Measurements from ENCODE around the gene DFFA.
A peak's percentile ranks its signal among the peaks of the same experiment; 100 is the strongest.
"Not testable (repeated sequence)": the region's sequence is repeated elsewhere in the genome, so short reads cannot be mapped to it uniquely, and the experiment has no call there.

DFFA gene

GRCh38 chr1:10514490-10515235 is 42.3 kb upstream of the DFFA start:
- Histone ChIP-seq H3K27me3 (ENCODE audit: control insufficient read depth, insufficient read depth, low read length, poor library complexity, severe bottlenecking) (no peaks in the 10 kb centered on the region), H3K4me3 (ENCODE audit: insufficient read depth, low read depth, low read length) (no peak overlapping the region), H3K27ac (ENCODE audit: insufficient read depth, low read depth, low read length, poor library complexity, severe bottlenecking) (no peak overlapping the region), H3K4me1 (ENCODE audit: control insufficient read depth, insufficient read depth, low read length) (peaks cover 25% of the 10 kb centered on the region), H3K36me3 (ENCODE audit: control insufficient read depth, insufficient read depth, low read length) (no peaks in the 10 kb centered on the region), H3K9me3 (ENCODE audit: control insufficient read depth, low read length) (no peaks in the 10 kb centered on the region)
- WGBS, 2 experiments: 76% methylated on average over 8 of the region's 8 CpGs

- Histone ChIP-seq H3K36me3 (ENCODE audit: control insufficient read depth, insufficient read depth, low read length) (no peaks in the 10 kb centered on the region), H3K27ac (ENCODE audit: insufficient read depth, low read depth, low read length, poor library complexity, severe bottlenecking) (no peak overlapping the region), H3K27me3 (ENCODE audit: control insufficient read depth, insufficient read depth, low read length, poor library complexity, severe bottlenecking) (no peaks in the 10 kb centered on the region), H3K4me1 (ENCODE audit: control insufficient read depth, insufficient read depth, low read length) (peaks cover 26% of the 10 kb centered on the region), H3K4me3 (ENCODE audit: insufficient read depth, low read depth, low read length) (no peak overlapping the region), H3K9me3 (ENCODE audit: control insufficient read depth, low read length) (no peaks in the 10 kb centered on the region)
- WGBS, 2 experiments: 86 to 94% methylated on average over 5 of the region's 5 CpGs
These were observed 40.9 kb upstream of the DFFA start for GRCh38 chr1:10513199-10513598.

- peaks cover 21% of the 10 kb centered on the region for H3K4me1 ChIP-seq (ENCODE audit: control insufficient read depth, insufficient read depth, low read length)
- no peaks in the 10 kb centered on the region for H3K27me3 ChIP-seq (ENCODE audit: control insufficient read depth, insufficient read depth, low read length, poor library complexity, severe bottlenecking)
- no peak overlapping the region for H3K27ac ChIP-seq (ENCODE audit: insufficient read depth, low read depth, low read length, poor library complexity, severe bottlenecking)
- no peaks in the 10 kb centered on the region for H3K9me3 ChIP-seq (ENCODE audit: control insufficient read depth, low read length)
- WGBS, 2 experiments: 91% methylated on average over 3 of the region's 3 CpGs
- H3K36me3 ChIP-seq (ENCODE audit: control insufficient read depth, insufficient read depth, low read length): no peaks in the 10 kb centered on the region
- no peak overlapping the region for H3K4me3 ChIP-seq (ENCODE audit: insufficient read depth, low read depth, low read length)
These were observed 39.2 kb upstream of the DFFA start for GRCh38 chr1:10511494-10511885.

GRCh38 chr1:10510520-10511493 is 38.5 kb upstream of the DFFA start:
- Histone ChIP-seq H3K4me1 (ENCODE audit: control insufficient read depth, insufficient read depth, low read length) (peaks cover 21% of the 10 kb centered on the region), H3K4me3 (ENCODE audit: insufficient read depth, low read depth, low read length) (no peak overlapping the region), H3K36me3 (ENCODE audit: control insufficient read depth, insufficient read depth, low read length) (no peaks in the 10 kb centered on the region), H3K27ac (ENCODE audit: insufficient read depth, low read depth, low read length, poor library complexity, severe bottlenecking) (no peak overlapping the region), H3K27me3 (ENCODE audit: control insufficient read depth, insufficient read depth, low read length, poor library complexity, severe bottlenecking) (no peaks in the 10 kb centered on the region), H3K9me3 (ENCODE audit: control insufficient read depth, low read length) (no peaks in the 10 kb centered on the region)
- 87 to 89% methylated on average over 12 of the region's 12 CpGs for WGBS, 2 experiments

- H3K9me3 ChIP-seq (ENCODE audit: control insufficient read depth, low read length): no peaks in the 10 kb centered on the region
- H3K4me1 ChIP-seq (ENCODE audit: control insufficient read depth, insufficient read depth, low read length): peaks cover 21% of the 10 kb centered on the region
- no peaks in the 10 kb centered on the region for H3K36me3 ChIP-seq (ENCODE audit: control insufficient read depth, insufficient read depth, low read length)
- 84 to 92% methylated on average over 6 of the region's 6 CpGs for WGBS, 2 experiments
- H3K27me3 ChIP-seq (ENCODE audit: control insufficient read depth, insufficient read depth, low read length, poor library complexity, severe bottlenecking): no peaks in the 10 kb centered on the region
- no peak overlapping the region for H3K27ac ChIP-seq (ENCODE audit: insufficient read depth, low read depth, low read length, poor library complexity, severe bottlenecking)
- H3K4me3 ChIP-seq (ENCODE audit: insufficient read depth, low read depth, low read length): no peak overlapping the region
These were observed 37.6 kb upstream of the DFFA start for GRCh38 chr1:10509809-10510509.

GRCh38 chr1:10508511-10508951 is 36.2 kb upstream of the DFFA start:
- H3K27ac ChIP-seq (ENCODE audit: insufficient read depth, low read depth, low read length, poor library complexity, severe bottlenecking): peak overlapping the region; percentile 75
- WGBS, 2 experiments: 26 to 36% methylated on average over 3 of the region's 3 CpGs
- H3K27me3 ChIP-seq (ENCODE audit: control insufficient read depth, insufficient read depth, low read length, poor library complexity, severe bottlenecking): no peaks in the 10 kb centered on the region

GRCh38 chr1:10507111-10507879 is 35.0 kb upstream of the DFFA start:
- Histone ChIP-seq H3K4me1 (ENCODE audit: control insufficient read depth, insufficient read depth, low read length) (peaks cover 17% of the 10 kb centered on the region), H3K4me3 (ENCODE audit: insufficient read depth, low read depth, low read length) (no peak overlapping the region), H3K9me3 (ENCODE audit: control insufficient read depth, low read length) (no peaks in the 10 kb centered on the region), H3K27me3 (ENCODE audit: control insufficient read depth, insufficient read depth, low read length, poor library complexity, severe bottlenecking) (no peaks in the 10 kb centered on the region), H3K36me3 (ENCODE audit: control insufficient read depth, insufficient read depth, low read length) (no peaks in the 10 kb centered on the region), H3K27ac (ENCODE audit: insufficient read depth, low read depth, low read length, poor library complexity, severe bottlenecking) (no peak overlapping the region)
- 64 to 68% methylated on average over 17 of the region's 17 CpGs for WGBS, 2 experiments

More at GRCh38 chr1:10508511-10508951, 36.2 kb upstream of the DFFA start:
- H3K9me3 ChIP-seq (ENCODE audit: control insufficient read depth, low read length): no peaks in the 10 kb centered on the region
- peaks cover 17% of the 10 kb centered on the region for H3K4me1 ChIP-seq (ENCODE audit: control insufficient read depth, insufficient read depth, low read length)
- no peak overlapping the region for H3K4me3 ChIP-seq (ENCODE audit: insufficient read depth, low read depth, low read length)
- H3K36me3 ChIP-seq (ENCODE audit: control insufficient read depth, insufficient read depth, low read length): no peaks in the 10 kb centered on the region

GRCh38 chr1:10506677-10507047 is 34.3 kb upstream of the DFFA start:
- Histone ChIP-seq H3K4me1 (ENCODE audit: control insufficient read depth, insufficient read depth, low read length) (peaks cover 17% of the 10 kb centered on the region), H3K27ac (ENCODE audit: insufficient read depth, low read depth, low read length, poor library complexity, severe bottlenecking) (no peak overlapping the region), H3K9me3 (ENCODE audit: control insufficient read depth, low read length) (no peaks in the 10 kb centered on the region), H3K4me3 (ENCODE audit: insufficient read depth, low read depth, low read length) (no peak overlapping the region), H3K36me3 (ENCODE audit: control insufficient read depth, insufficient read depth, low read length) (no peaks in the 10 kb centered on the region), H3K27me3 (ENCODE audit: control insufficient read depth, insufficient read depth, low read length, poor library complexity, severe bottlenecking) (no peaks in the 10 kb centered on the region)
- WGBS, 2 experiments: 81 to 83% methylated on average over 4 of the region's 4 CpGs

GRCh38 chr1:10506046-10506676 is 33.8 kb upstream of the DFFA start:
- not testable (repeated sequence) for H3K27ac ChIP-seq (ENCODE audit: insufficient read depth, low read depth, low read length, poor library complexity, severe bottlenecking); H3K27me3 ChIP-seq (ENCODE audit: control insufficient read depth, insufficient read depth, low read length, poor library complexity, severe bottlenecking); H3K9me3 ChIP-seq (ENCODE audit: control insufficient read depth, low read length); H3K4me3 ChIP-seq (ENCODE audit: insufficient read depth, low read depth, low read length); H3K36me3 ChIP-seq (ENCODE audit: control insufficient read depth, insufficient read depth, low read length)
- peaks cover 17% of the 10 kb centered on the region for H3K4me1 ChIP-seq (ENCODE audit: control insufficient read depth, insufficient read depth, low read length)
- 88 to 94% methylated on average over 12 of the region's 12 CpGs for WGBS, 2 experiments

All from ectodermal cell (in vitro differentiated cells).